GM12878 (cell line): ENCODE data around the gene ID4. TPM values are rescaled to one million over a fixed set of nuclear protein-coding genes. Genes with fewer than 3 reads are reported as not detected.

ENCODE experiments used
- ATAC-seq: fragments of 200-7000 bp; cut with Tn5 transposase; 3 replicates; pipeline ENCODE4 v1.9.1; 2020; ENCODE audit warnings: mild to moderate bottlenecking, moderate library complexity
- BruUV-seq: library from RNA; stranded (reverse); fragments of 400-500 nt; replicated peaks from 2 replicates; lab custom pipeline; 2021; lab: Mats Ljungman, UMichigan
- CTCF ChIA-PET: fragments of 300-600 bp; sonication (Branson Sonifier 250); formaldehyde crosslinking; extraction: SDS; loops from one replicate; lab custom pipeline; 2021; ENCODE audit warnings: inconsistent platforms; lab: Yijun Ruan, JAX
- POLR2A ChIA-PET: fragments of 350-600 bp; formaldehyde crosslinking; extraction: SDS; loops from one replicate; lab custom pipeline; 2021; ENCODE audit warnings: inconsistent platforms; lab: Charles Lee
- RAD21 ChIA-PET: fragments of 300-600 bp; sonication (Branson Sonifier 250); formaldehyde crosslinking; loops from one replicate; lab custom pipeline; 2023; ENCODE audit warnings: antibody characterized with exemption; ENCODE audit not compliant: unreplicated experiment; lab: Charles Lee
- SMC1A ChIA-PET: fragments of 300-600 bp; sonication (Branson Sonifier 250); formaldehyde crosslinking; loops from one replicate; lab custom pipeline; 2023; ENCODE audit not compliant: unreplicated experiment, uncharacterized antibody; lab: Charles Lee
- DNase-seq: peaks from one replicate; pipeline ENCODE4 v3.0.0-alpha.2; 2011; ENCODE audit warnings: low read depth, low spot score
- FAIRE-seq: peaks from 3 replicates; lab custom pipeline; 2011; peaks lifted over from hg19 to GRCh38; lab: Jason Lieb, UNC
- H2AFZ ChIP-seq: 2 replicates; pipeline ENCODE4 v1.6.0; 2011; ENCODE audit warnings: low read depth, low read length, control low read depth; ENCODE audit not compliant: control insufficient read depth
- H3K27ac ChIP-seq: 2 replicates; pipeline ENCODE4 v1.5.1; 2011; ENCODE audit warnings: control low read depth; ENCODE audit not compliant: control insufficient read depth, insufficient read depth
- H3K27me3 ChIP-seq, 2 experiments: replicated peaks in 1 of 2; 2 replicates each; pipeline versions ENCODE4 v1.6.0 to v1.6.1; 2011; ENCODE audit warnings: low read length in 1 of 2; ENCODE audit not compliant: control insufficient read depth in 2 of 2, insufficient read depth in 2 of 2
- H3K36me3 ChIP-seq, 2 experiments: 2 replicates each; pipeline ENCODE4 v1.5.1; 2011; ENCODE audit warnings: low read length in 1 of 2; ENCODE audit not compliant: control insufficient read depth in 2 of 2, insufficient read depth in 2 of 2
- H3K4me1 ChIP-seq: 2 replicates; pipeline ENCODE4 v1.6.1; 2011; ENCODE audit warnings: mild to moderate bottlenecking, low read length, moderate library complexity, mixed read lengths; ENCODE audit not compliant: control insufficient read depth, insufficient read depth
- H3K4me2 ChIP-seq: 2 replicates; pipeline ENCODE4 v1.6.0; 2011; ENCODE audit warnings: control low read depth; ENCODE audit not compliant: control insufficient read depth, insufficient read depth
- H3K4me3 ChIP-seq: fragments of 200-600 bp; sonication (generic); 2 replicates; pipeline ENCODE4 v1.5.1; 2016
- H3K79me2 ChIP-seq: 2 replicates; pipeline ENCODE4 v1.6.0; 2011; ENCODE audit warnings: low read length; ENCODE audit not compliant: control insufficient read depth, insufficient read depth
- H3K9ac ChIP-seq: 2 replicates; pipeline ENCODE4 v1.8.0; 2011; ENCODE audit warnings: low read length, control low read depth, mixed read lengths; ENCODE audit not compliant: control insufficient read depth, insufficient read depth
- H3K9me3 ChIP-seq: replicated peaks from 3 replicates; pipeline ENCODE4 v1.5.1; 2011; ENCODE audit warnings: mild to moderate bottlenecking, low read length; ENCODE audit not compliant: control insufficient read depth, insufficient read depth
- H4K20me1 ChIP-seq: 2 replicates; pipeline ENCODE4 v1.6.0; 2011; ENCODE audit not compliant: control insufficient read depth, insufficient read depth
- EED ChIP-seq: sonication (generic); IDR thresholded peaks from 2 replicates; pipeline ENCODE4 v1.6.1; 2016; ENCODE audit warnings: antibody characterized with exemption, low read depth
- MYB ChIP-seq: fragments of 150-350 bp; IDR thresholded peaks from 2 replicates; pipeline ENCODE4 v1.6.1; 2014; ENCODE audit warnings: mild to moderate bottlenecking, low read depth, low read length, borderline replicate concordance
- MYC ChIP-seq: IDR thresholded peaks from 2 replicates; pipeline ENCODE4 v1.6.1; 2011; ENCODE audit warnings: mild to moderate bottlenecking, low read length, moderate library complexity, inconsistent platforms; ENCODE audit not compliant: insufficient read depth, insufficient replicate concordance, insufficient read length, severe bottlenecking
- POU2F2 ChIP-seq: IDR thresholded peaks from 3 replicates; pipeline ENCODE4 v1.6.1; 2011; ENCODE audit warnings: low read depth, mild to moderate bottlenecking, low read length, borderline replicate concordance
- RUNX3 ChIP-seq: IDR thresholded peaks from 2 replicates; pipeline ENCODE4 v1.6.1; 2012; ENCODE audit warnings: low read length, inconsistent platforms
- SMAD1 ChIP-seq: fragments of 450-650 bp; IDR thresholded peaks from 2 replicates; pipeline ENCODE4 v1.6.1; 2018; ENCODE audit warnings: mild to moderate bottlenecking, low read depth; ENCODE audit not compliant: partially characterized antibody
- SREBF1 ChIP-seq: IDR thresholded peaks from 2 replicates; pipeline ENCODE4 v1.6.1; 2012; ENCODE audit warnings: mild to moderate bottlenecking, low read length
- SUPT20H ChIP-seq: IDR thresholded peaks from 2 replicates; pipeline ENCODE4 v1.6.1; 2011; ENCODE audit warnings: low read depth, mild to moderate bottlenecking, low read length, moderate library complexity, borderline replicate concordance; ENCODE audit not compliant: control insufficient read depth
- TCF3 ChIP-seq: IDR thresholded peaks from 2 replicates; pipeline ENCODE4 v1.6.1; 2012; ENCODE audit warnings: low read depth, mild to moderate bottlenecking, low read length, borderline replicate concordance; ENCODE audit not compliant: insufficient read depth
- WGBS: methylation state at CpG from one replicate; pipeline ENCODE4 v1.1.6; 2016; ENCODE audit warnings: low lambda C conversion rate; ENCODE audit not compliant: insufficient replicate concordance, insufficient coverage; ENCODE audit errors: missing lambda C conversion rate; 5-methylcytosine and 5-hydroxymethylcytosine counted together
- in situ Hi-C: fragments of 300-500 bp; cut with MboI; formaldehyde crosslinking; loops from 9 replicates; pipeline ENCODE4 v1.14.3; 2018; ENCODE audit warnings: mixed read lengths
- intact Hi-C: fragments of 100-400 bp; cut with micrococcal nuclease; formaldehyde crosslinking; loops from one replicate; pipeline ENCODE4 v1.14.2; 2022; ENCODE audit not compliant: unreplicated experiment
- polyA plus RNA-seq, 11 experiments: library from polyadenylated mRNA; depleted of rRNA in 4 of 11; unstranded in 6 of 11; stranded (reverse) in 5 of 11; fragments of >200 nt; fragmentation: Nextera tagmentation in 4 of 11; fragmentation: Illumina TruSeq in 1 of 11; extraction: Ambion mirVana in 4 of 11; extraction: Trizol in 1 of 11; gene quantifications; 1 replicate in 1 of 11; 2 replicates in 10 of 11; pipeline versions ENCODE4 v1.2.1 to v1.2.3, GENCODE V29; 2011 to 2016; ENCODE audit warnings: inconsistent platforms in 2 of 11, missing spikeins in 2 of 11, low read depth in 1 of 11
- total RNA-seq, 4 experiments: library from RNA; depleted of rRNA in 3 of 4; stranded (reverse); fragments of >200 nt in 3 of 4; fragmentation: Illumina TruSeq in 1 of 4; extraction: Trizol in 1 of 4; gene quantifications; 2 replicates each; pipeline versions ENCODE4 v1.2.1 to v1.2.3, GENCODE V29; 2013 to 2021
- TF ChIP-seq, protein P1 (sequence below), 3 experiments: IDR thresholded peaks in 2 of 3; conservative IDR thresholded peaks in 1 of 3; 2 replicates each; pipeline ENCODE4 v1.5.1; 2011; ENCODE audit warnings: low read depth in 3 of 3, low read length in 3 of 3, mild to moderate bottlenecking in 3 of 3, control low read depth in 2 of 3, moderate library complexity in 2 of 3, inconsistent platforms in 1 of 3, mixed read lengths in 1 of 3; ENCODE audit not compliant: control insufficient read depth in 2 of 3, insufficient read depth in 1 of 3; ENCODE audit errors: extremely low read depth in 1 of 3
- TF ChIP-seq, protein P2 (sequence below): fragments of 450-650 bp; IDR thresholded peaks from 2 replicates; pipeline ENCODE4 v1.6.1; 2016; ENCODE audit warnings: mild to moderate bottlenecking
- TF ChIP-seq, protein P3 (sequence below): fragments of 450-650 bp; IDR thresholded peaks from 2 replicates; pipeline ENCODE4 v1.6.1; 2018; ENCODE audit warnings: borderline replicate concordance, mild to moderate bottlenecking; ENCODE audit not compliant: partially characterized antibody

ID4 gene
- total and polyA plus RNA-seq, 10 of the 15 experiments (the other 5 are each of a cell fraction or from before 2014, with no cell fraction given) = 0.09 TPM; not detected in 9

DNA sequence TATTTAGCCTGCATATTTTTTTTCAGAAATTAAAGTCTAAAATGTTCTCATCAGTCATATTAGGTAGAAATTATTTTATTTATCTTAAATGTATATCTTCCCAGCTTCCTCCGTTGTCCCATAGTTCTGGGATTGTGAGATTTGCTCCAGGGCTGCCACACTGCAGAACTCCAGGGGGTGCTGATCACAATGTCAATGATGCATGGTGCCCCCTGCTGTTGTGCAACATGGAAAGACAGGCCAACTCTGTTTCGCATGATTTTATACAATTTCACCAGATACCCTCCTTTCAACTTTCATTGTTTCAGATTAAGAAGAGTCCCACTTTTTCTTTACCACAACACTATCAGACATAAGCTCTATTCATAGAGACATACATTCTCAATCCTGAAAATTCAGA is 35.9 kb downstream of the ID4 start:
- no TSS peak for BruUV-seq
- FAIRE-seq (no peak), DNase-seq (no peak), ATAC-seq (no peak)
- Histone ChIP-seq H2AFZ (no peak overlapping the region), H3K4me3 (no peak overlapping the region), H3K27ac (no peak overlapping the region), H3K4me2 (no peak overlapping the region), H3K4me1 (no peaks in the 10 kb centered on the region), H3K9ac (no peak overlapping the region), H3K79me2 (no peaks in the 10 kb centered on the region), H3K27me3 (no peaks in the 10 kb centered on the region), H3K9me3 (no peaks in the 10 kb centered on the region), H3K36me3 (no peaks in the 10 kb centered on the region), H4K20me1 (no peaks in the 10 kb centered on the region)
- in situ Hi-C loops = no loop called here
- 30% methylated on average over 2 of the region's 2 CpGs for WGBS
- intact Hi-C loops = loop anchor here (10.0 kb wide), 1 partner anchor 182 kb away; no protein-coding TSS in a partner anchor
- ChIA-PET RAD21 (no interaction called here), CTCF (interaction anchor here (2.2 kb wide), 1 partner anchor 1277 kb away, joined by 5 read pairs; no protein-coding TSS in a partner anchor), SMC1A (no interaction called here), POLR2A (no interaction called here)
- no peak for TF ChIP-seq SREBF1
- TF ChIP-seq, protein P1, sequence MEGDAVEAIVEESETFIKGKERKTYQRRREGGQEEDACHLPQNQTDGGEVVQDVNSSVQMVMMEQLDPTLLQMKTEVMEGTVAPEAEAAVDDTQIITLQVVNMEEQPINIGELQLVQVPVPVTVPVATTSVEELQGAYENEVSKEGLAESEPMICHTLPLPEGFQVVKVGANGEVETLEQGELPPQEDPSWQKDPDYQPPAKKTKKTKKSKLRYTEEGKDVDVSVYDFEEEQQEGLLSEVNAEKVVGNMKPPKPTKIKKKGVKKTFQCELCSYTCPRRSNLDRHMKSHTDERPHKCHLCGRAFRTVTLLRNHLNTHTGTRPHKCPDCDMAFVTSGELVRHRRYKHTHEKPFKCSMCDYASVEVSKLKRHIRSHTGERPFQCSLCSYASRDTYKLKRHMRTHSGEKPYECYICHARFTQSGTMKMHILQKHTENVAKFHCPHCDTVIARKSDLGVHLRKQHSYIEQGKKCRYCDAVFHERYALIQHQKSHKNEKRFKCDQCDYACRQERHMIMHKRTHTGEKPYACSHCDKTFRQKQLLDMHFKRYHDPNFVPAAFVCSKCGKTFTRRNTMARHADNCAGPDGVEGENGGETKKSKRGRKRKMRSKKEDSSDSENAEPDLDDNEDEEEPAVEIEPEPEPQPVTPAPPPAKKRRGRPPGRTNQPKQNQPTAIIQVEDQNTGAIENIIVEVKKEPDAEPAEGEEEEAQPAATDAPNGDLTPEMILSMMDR (IDR thresholded peaks at IDR 0.05 in 2 of 3, conservative IDR thresholded peaks at IDR 0.05 in 1 of 3; ENCODE audit: control insufficient read depth in 2 of 3, extremely low read depth in 1 of 3, insufficient read depth in 1 of 3, low read depth in 3 of 3, low read length in 3 of 3) = peak in 1 of 3 experiments; percentile 9; a peak in 1 of 6 replicates

DNA sequence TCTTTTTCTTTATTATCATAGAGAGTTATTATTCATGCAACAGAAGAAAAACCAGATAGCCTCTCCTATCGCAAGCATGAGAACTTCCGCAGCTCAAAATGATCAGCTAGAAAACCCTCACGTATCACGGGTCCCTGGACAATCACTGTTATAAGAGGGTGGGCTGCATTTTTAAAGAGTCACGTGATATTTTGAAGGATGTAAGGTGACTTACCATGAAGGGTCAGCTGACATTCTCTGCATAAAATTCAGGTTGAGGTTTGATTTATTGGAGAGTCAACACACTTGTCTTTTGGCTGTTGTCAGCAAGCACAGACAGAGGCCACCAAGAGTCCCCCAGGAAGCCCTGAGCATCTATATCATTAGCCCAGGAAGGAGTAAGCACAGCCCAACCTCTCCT is 39.5 kb downstream of the ID4 start:
- ATAC-seq (no peak), DNase-seq (no peak), FAIRE-seq (no peak)
- in situ Hi-C loops (no loop called here), intact Hi-C loops (loop anchor here (10.0 kb wide), 1 partner anchor 178 kb away; no protein-coding TSS in a partner anchor)
- no TSS peak for BruUV-seq
- Histone ChIP-seq H3K4me3 (no peak overlapping the region), H3K36me3 (no peaks in the 10 kb centered on the region), H3K27ac (no peak overlapping the region), H3K9ac (no peak overlapping the region), H3K4me1 (no peaks in the 10 kb centered on the region), H4K20me1 (no peaks in the 10 kb centered on the region), H3K27me3 (no peaks in the 10 kb centered on the region), H3K4me2 (no peak overlapping the region), H3K9me3 (no peaks in the 10 kb centered on the region), H3K79me2 (no peaks in the 10 kb centered on the region), H2AFZ (no peak overlapping the region)
- 36% methylated on average over 5 of the region's 5 CpGs for WGBS
- SMC1A ChIA-PET = no interaction called here
- CTCF ChIA-PET = no interaction called here
- POLR2A ChIA-PET = no interaction called here
- RAD21 ChIA-PET = no interaction called here
- TF ChIP-seq POU2F2 (no peak), MYC (no peak), SMAD1 (no peak), MYB (no peak), SUPT20H (no peak), RUNX3 (no peak), EED (no peak), TCF3 (no peak)
- TF ChIP-seq, protein P2, sequence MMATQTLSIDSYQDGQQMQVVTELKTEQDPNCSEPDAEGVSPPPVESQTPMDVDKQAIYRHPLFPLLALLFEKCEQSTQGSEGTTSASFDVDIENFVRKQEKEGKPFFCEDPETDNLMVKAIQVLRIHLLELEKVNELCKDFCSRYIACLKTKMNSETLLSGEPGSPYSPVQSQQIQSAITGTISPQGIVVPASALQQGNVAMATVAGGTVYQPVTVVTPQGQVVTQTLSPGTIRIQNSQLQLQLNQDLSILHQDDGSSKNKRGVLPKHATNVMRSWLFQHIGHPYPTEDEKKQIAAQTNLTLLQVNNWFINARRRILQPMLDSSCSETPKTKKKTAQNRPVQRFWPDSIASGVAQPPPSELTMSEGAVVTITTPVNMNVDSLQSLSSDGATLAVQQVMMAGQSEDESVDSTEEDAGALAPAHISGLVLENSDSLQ = no peak
- TF ChIP-seq, protein P3, sequence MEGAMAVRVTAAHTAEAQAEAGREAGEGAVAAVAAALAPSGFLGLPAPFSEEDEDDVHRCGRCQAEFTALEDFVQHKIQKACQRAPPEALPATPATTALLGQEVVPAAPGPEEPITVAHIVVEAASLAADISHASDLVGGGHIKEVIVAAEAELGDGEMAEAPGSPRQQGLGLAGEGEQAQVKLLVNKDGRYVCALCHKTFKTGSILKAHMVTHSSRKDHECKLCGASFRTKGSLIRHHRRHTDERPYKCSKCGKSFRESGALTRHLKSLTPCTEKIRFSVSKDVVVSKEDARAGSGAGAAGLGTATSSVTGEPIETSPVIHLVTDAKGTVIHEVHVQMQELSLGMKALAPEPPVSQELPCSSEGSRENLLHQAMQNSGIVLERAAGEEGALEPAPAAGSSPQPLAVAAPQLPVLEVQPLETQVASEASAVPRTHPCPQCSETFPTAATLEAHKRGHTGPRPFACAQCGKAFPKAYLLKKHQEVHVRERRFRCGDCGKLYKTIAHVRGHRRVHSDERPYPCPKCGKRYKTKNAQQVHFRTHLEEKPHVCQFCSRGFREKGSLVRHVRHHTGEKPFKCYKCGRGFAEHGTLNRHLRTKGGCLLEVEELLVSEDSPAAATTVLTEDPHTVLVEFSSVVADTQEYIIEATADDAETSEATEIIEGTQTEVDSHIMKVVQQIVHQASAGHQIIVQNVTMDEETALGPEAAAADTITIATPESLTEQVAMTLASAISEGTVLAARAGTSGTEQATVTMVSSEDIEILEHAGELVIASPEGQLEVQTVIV = no peak
